ENCODE data around the gene RAB23. TPM values are rescaled to one million over a fixed set of nuclear protein-coding genes. Genes with fewer than 3 reads are reported as not detected.
A peak's percentile ranks its signal among the peaks of the same experiment; 100 is the strongest.

RAB23 gene
- 16.1 and 20.7 TPM in 2 replicates for total RNA-seq (2014; rRNA removed; shearing (Covaris generic))

GRCh38 chr6:57221936-57222742 lies at the start of gene RAB23:
TSS of gene RAB23 (minus strand) at chr6:57222307. CDS start at chr6:57210380, 11,927 bp downstream.
- H3K27me3 ChIP-seq (ENCODE audit: control insufficient read depth, insufficient read depth, low read length): no peaks in the 10 kb centered on the region
- H3K36me3 ChIP-seq (replicated peaks; ENCODE audit: control insufficient read depth, insufficient read depth, low read length): no peaks in the 10 kb centered on the region
- peak within 1 kb of the TSS; percentile 96 for H3K4me3 ChIP-seq (ENCODE audit: insufficient read depth, low read depth, low read length)
- DNase-seq: peak; percentile 94

- no peak for DNase-seq
- no peaks in the 10 kb centered on the region for H3K27me3 ChIP-seq (ENCODE audit: control insufficient read depth, insufficient read depth, low read length)
Measured at GRCh38 chr6:57268294-57268640, 46.2 kb upstream of the RAB23 start.

GRCh38 chr6:57267586-57268293 lies 45.6 kb upstream of the RAB23 start:
- Histone ChIP-seq H3K27me3 (ENCODE audit: control insufficient read depth, insufficient read depth, low read length) (no peaks in the 10 kb centered on the region), H3K36me3 (replicated peaks; ENCODE audit: control insufficient read depth, insufficient read depth, low read length) (no peaks in the 10 kb centered on the region), H3K4me3 (ENCODE audit: insufficient read depth, low read depth, low read length) (no peak overlapping the region)
- DNase-seq: peak; percentile 57

More at GRCh38 chr6:57268294-57268640, 46.2 kb upstream of the RAB23 start:
- H3K36me3 ChIP-seq (replicated peaks; ENCODE audit: control insufficient read depth, insufficient read depth, low read length): no peaks in the 10 kb centered on the region
- H3K4me3 ChIP-seq (ENCODE audit: insufficient read depth, low read depth, low read length): no peak overlapping the region

- DNase-seq: no peak
- H3K4me3 ChIP-seq (ENCODE audit: insufficient read depth, low read depth, low read length): no peak overlapping the region
- no peaks in the 10 kb centered on the region for H3K27me3 ChIP-seq (ENCODE audit: control insufficient read depth, insufficient read depth, low read length)
- no peaks in the 10 kb centered on the region for H3K36me3 ChIP-seq (replicated peaks; ENCODE audit: control insufficient read depth, insufficient read depth, low read length)
Measured at GRCh38 chr6:57265755-57266221, 43.7 kb upstream of the RAB23 start.

GRCh38 chr6:57263739-57264138 lies 41.6 kb upstream of the RAB23 start:
- H3K27me3 ChIP-seq (ENCODE audit: control insufficient read depth, insufficient read depth, low read length): no peaks in the 10 kb centered on the region
- no peaks in the 10 kb centered on the region for H3K36me3 ChIP-seq (replicated peaks; ENCODE audit: control insufficient read depth, insufficient read depth, low read length)
- no peak overlapping the region for H3K4me3 ChIP-seq (ENCODE audit: insufficient read depth, low read depth, low read length)
- DNase-seq: no peak

- H3K4me3 ChIP-seq (ENCODE audit: insufficient read depth, low read depth, low read length): no peak overlapping the region
- no peaks in the 10 kb centered on the region for H3K27me3 ChIP-seq (ENCODE audit: control insufficient read depth, insufficient read depth, low read length)
- no peaks in the 10 kb centered on the region for H3K36me3 ChIP-seq (replicated peaks; ENCODE audit: control insufficient read depth, insufficient read depth, low read length)
- no peak for DNase-seq
Measured at GRCh38 chr6:57262901-57263694, 41.0 kb upstream of the RAB23 start.

- no peaks in the 10 kb centered on the region for H3K27me3 ChIP-seq (ENCODE audit: control insufficient read depth, insufficient read depth, low read length)
- no peak overlapping the region for H3K4me3 ChIP-seq (ENCODE audit: insufficient read depth, low read depth, low read length)
- H3K36me3 ChIP-seq (replicated peaks; ENCODE audit: control insufficient read depth, insufficient read depth, low read length): no peaks in the 10 kb centered on the region
- no peak for DNase-seq
Measured at GRCh38 chr6:57262488-57262887, 40.4 kb upstream of the RAB23 start.

- H3K27me3 ChIP-seq (ENCODE audit: control insufficient read depth, insufficient read depth, low read length): no peaks in the 10 kb centered on the region
- no peaks in the 10 kb centered on the region for H3K36me3 ChIP-seq (replicated peaks; ENCODE audit: control insufficient read depth, insufficient read depth, low read length)
- no peak for DNase-seq
Measured at GRCh38 chr6:57261926-57262325, 39.8 kb upstream of the RAB23 start.

GRCh38 chr6:57259064-57259463 lies 37.0 kb upstream of the RAB23 start:
- no peak for DNase-seq
- Histone ChIP-seq H3K36me3 (replicated peaks; ENCODE audit: control insufficient read depth, insufficient read depth, low read length) (no peaks in the 10 kb centered on the region), H3K4me3 (ENCODE audit: insufficient read depth, low read depth, low read length) (no peak overlapping the region), H3K27me3 (ENCODE audit: control insufficient read depth, insufficient read depth, low read length) (no peaks in the 10 kb centered on the region)

More at GRCh38 chr6:57261926-57262325, 39.8 kb upstream of the RAB23 start:
- no peak overlapping the region for H3K4me3 ChIP-seq (ENCODE audit: insufficient read depth, low read depth, low read length)

- DNase-seq: no peak
- Histone ChIP-seq H3K36me3 (replicated peaks; ENCODE audit: control insufficient read depth, insufficient read depth, low read length) (no peaks in the 10 kb centered on the region), H3K27me3 (ENCODE audit: control insufficient read depth, insufficient read depth, low read length) (no peaks in the 10 kb centered on the region), H3K4me3 (ENCODE audit: insufficient read depth, low read depth, low read length) (no peak overlapping the region)
Measured at GRCh38 chr6:57257911-57258541, 35.9 kb upstream of the RAB23 start.

GRCh38 chr6:57256541-57256940 lies 34.4 kb upstream of the RAB23 start:
- Histone ChIP-seq H3K4me3 (ENCODE audit: insufficient read depth, low read depth, low read length) (no peak overlapping the region), H3K27me3 (ENCODE audit: control insufficient read depth, insufficient read depth, low read length) (no peaks in the 10 kb centered on the region), H3K36me3 (replicated peaks; ENCODE audit: control insufficient read depth, insufficient read depth, low read length) (no peaks in the 10 kb centered on the region)
- DNase-seq: no peak

GRCh38 chr6:57255451-57256169 lies 33.5 kb upstream of the RAB23 start:
- H3K27me3 ChIP-seq (ENCODE audit: control insufficient read depth, insufficient read depth, low read length): no peaks in the 10 kb centered on the region
- no peaks in the 10 kb centered on the region for H3K36me3 ChIP-seq (replicated peaks; ENCODE audit: control insufficient read depth, insufficient read depth, low read length)
- no peak overlapping the region for H3K4me3 ChIP-seq (ENCODE audit: insufficient read depth, low read depth, low read length)
- DNase-seq: no peak

GRCh38 chr6:57254055-57254717 lies 32.1 kb upstream of the RAB23 start:
- no peak overlapping the region for H3K4me3 ChIP-seq (ENCODE audit: insufficient read depth, low read depth, low read length)
- no peaks in the 10 kb centered on the region for H3K27me3 ChIP-seq (ENCODE audit: control insufficient read depth, insufficient read depth, low read length)
- H3K36me3 ChIP-seq (replicated peaks; ENCODE audit: control insufficient read depth, insufficient read depth, low read length): no peaks in the 10 kb centered on the region
- no peak for DNase-seq

All from H7 (cell line).